KMS-11 (cell line): Measurements from ENCODE around the gene LDB3.
"Not testable (repeated sequence)": the region's sequence is repeated elsewhere in the genome, so short reads cannot be mapped to it uniquely, and the experiment has no call there.

ENCODE experiments used
- H2AFZ ChIP-seq: fragments of 200-600 bp; sonication (generic); 2 replicates; pipeline ENCODE4 v1.6.1; 2016; ENCODE audit warnings: antibody characterized with exemption, mixed run types, low read depth
- H3K27ac ChIP-seq: fragments of 200-600 bp; sonication (generic); 2 replicates; pipeline ENCODE4 v1.6.1; 2016; ENCODE audit warnings: mild to moderate bottlenecking, mixed run types
- H3K27me3 ChIP-seq: fragments of 200-600 bp; sonication (generic); 2 replicates; pipeline ENCODE4 v1.6.1; 2017; ENCODE audit warnings: mild to moderate bottlenecking, low read depth, mixed run types, moderate library complexity; ENCODE audit not compliant: insufficient read depth
- H3K36me3 ChIP-seq: fragments of 200-600 bp; sonication (generic); 2 replicates; pipeline ENCODE4 v1.6.1; 2017; ENCODE audit warnings: mild to moderate bottlenecking, mixed run types; ENCODE audit not compliant: insufficient read depth
- H3K4me1 ChIP-seq: fragments of 200-600 bp; sonication (generic); 2 replicates; pipeline ENCODE4 v1.6.1; 2016; ENCODE audit warnings: mild to moderate bottlenecking, low read depth, mixed run types; ENCODE audit not compliant: poor library complexity, severe bottlenecking
- H3K4me2 ChIP-seq: fragments of 200-600 bp; sonication (generic); 2 replicates; pipeline ENCODE4 v1.7.0; 2016; ENCODE audit warnings: mild to moderate bottlenecking, mixed run types
- H3K4me3 ChIP-seq: fragments of 200-600 bp; sonication (generic); IDR thresholded peaks from 2 replicates; pipeline ENCODE4 v1.6.1; 2017; ENCODE audit warnings: low read depth, low read length, mixed read lengths; ENCODE audit not compliant: insufficient read depth
- H3K79me2 ChIP-seq: fragments of 200-600 bp; sonication (generic); 2 replicates; pipeline ENCODE4 v1.6.1; 2016; ENCODE audit warnings: low read depth, mixed run types; ENCODE audit not compliant: insufficient read depth
- H3K9ac ChIP-seq: fragments of 200-600 bp; sonication (generic); 2 replicates; pipeline ENCODE4 v1.6.1; 2016; ENCODE audit warnings: mild to moderate bottlenecking, mixed run types
- H4K20me1 ChIP-seq: fragments of 200-600 bp; sonication (generic); 2 replicates; pipeline ENCODE4 v1.6.1; 2016; ENCODE audit warnings: mild to moderate bottlenecking, mixed run types; ENCODE audit not compliant: insufficient read depth
- TF ChIP-seq, protein P1 (sequence below): fragments of 200-600 bp; sonication (generic); conservative IDR thresholded peaks from 2 replicates; pipeline ENCODE4 v1.6.1; 2017; ENCODE audit warnings: low read depth, mild to moderate bottlenecking, antibody characterized with exemption, low read length, moderate library complexity, mixed read lengths

The LDB3 gene

DNA sequence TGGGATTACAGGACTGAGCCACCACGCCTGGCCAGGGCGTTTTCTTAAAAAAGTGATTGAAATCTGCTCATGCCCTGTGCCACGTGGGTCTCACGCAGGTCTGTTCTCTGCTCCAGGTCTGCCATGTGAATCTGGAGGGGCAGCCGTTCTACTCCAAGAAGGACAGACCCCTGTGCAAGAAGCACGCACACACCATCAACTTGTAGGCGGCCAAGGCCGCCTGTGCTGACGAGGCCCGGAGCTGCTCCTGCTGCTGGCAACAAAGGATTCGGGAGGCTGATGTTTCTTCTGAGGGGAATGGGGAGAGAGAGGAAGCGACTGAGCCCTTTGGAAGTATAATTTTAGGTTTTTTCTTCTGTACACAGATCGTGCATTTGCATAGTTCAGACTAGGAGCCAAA, 64.5 kb downstream of the LDB3 start:
- Histone ChIP-seq H3K27me3 (no peaks in the 10 kb centered on the region), H3K4me2 (no peak overlapping the region), H2AFZ (no peak overlapping the region), H3K9ac (no peak overlapping the region), H3K79me2 (no peaks in the 10 kb centered on the region), H4K20me1 (no peaks in the 10 kb centered on the region), H3K36me3 (no peaks in the 10 kb centered on the region), H3K27ac (no peak overlapping the region), H3K4me1 (no peaks in the 10 kb centered on the region), H3K4me3 (no peak overlapping the region)
- TF ChIP-seq, protein P1, sequence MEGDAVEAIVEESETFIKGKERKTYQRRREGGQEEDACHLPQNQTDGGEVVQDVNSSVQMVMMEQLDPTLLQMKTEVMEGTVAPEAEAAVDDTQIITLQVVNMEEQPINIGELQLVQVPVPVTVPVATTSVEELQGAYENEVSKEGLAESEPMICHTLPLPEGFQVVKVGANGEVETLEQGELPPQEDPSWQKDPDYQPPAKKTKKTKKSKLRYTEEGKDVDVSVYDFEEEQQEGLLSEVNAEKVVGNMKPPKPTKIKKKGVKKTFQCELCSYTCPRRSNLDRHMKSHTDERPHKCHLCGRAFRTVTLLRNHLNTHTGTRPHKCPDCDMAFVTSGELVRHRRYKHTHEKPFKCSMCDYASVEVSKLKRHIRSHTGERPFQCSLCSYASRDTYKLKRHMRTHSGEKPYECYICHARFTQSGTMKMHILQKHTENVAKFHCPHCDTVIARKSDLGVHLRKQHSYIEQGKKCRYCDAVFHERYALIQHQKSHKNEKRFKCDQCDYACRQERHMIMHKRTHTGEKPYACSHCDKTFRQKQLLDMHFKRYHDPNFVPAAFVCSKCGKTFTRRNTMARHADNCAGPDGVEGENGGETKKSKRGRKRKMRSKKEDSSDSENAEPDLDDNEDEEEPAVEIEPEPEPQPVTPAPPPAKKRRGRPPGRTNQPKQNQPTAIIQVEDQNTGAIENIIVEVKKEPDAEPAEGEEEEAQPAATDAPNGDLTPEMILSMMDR = no peak

- no peak overlapping the region for H3K9ac ChIP-seq
- no peak overlapping the region for H3K4me3 ChIP-seq
- no peaks in the 10 kb centered on the region for H3K27me3 ChIP-seq
- no peaks in the 10 kb centered on the region for H3K36me3 ChIP-seq
- no peak overlapping the region for H3K4me2 ChIP-seq
- no peaks in the 10 kb centered on the region for H4K20me1 ChIP-seq
- H2AFZ ChIP-seq = no peak overlapping the region
- no peak overlapping the region for H3K27ac ChIP-seq
- no peaks in the 10 kb centered on the region for H3K79me2 ChIP-seq
- no peaks in the 10 kb centered on the region for H3K4me1 ChIP-seq
- TF ChIP-seq, protein P1 = no peak
These were observed 65.0 kb downstream of the LDB3 start for GRCh38 chr10:86733260-86733671.

- Histone ChIP-seq H3K4me3 (no peak overlapping the region), H3K27ac (no peak overlapping the region), H3K36me3 (no peaks in the 10 kb centered on the region), H3K4me2 (no peak overlapping the region), H3K79me2 (no peaks in the 10 kb centered on the region), H3K4me1 (no peaks in the 10 kb centered on the region), H3K9ac (no peak overlapping the region), H3K27me3 (no peaks in the 10 kb centered on the region), H2AFZ (no peak overlapping the region), H4K20me1 (no peaks in the 10 kb centered on the region)
- TF ChIP-seq, protein P1 = no peak
These were observed 66.1 kb downstream of the LDB3 start for GRCh38 chr10:86734207-86734988.

DNA sequence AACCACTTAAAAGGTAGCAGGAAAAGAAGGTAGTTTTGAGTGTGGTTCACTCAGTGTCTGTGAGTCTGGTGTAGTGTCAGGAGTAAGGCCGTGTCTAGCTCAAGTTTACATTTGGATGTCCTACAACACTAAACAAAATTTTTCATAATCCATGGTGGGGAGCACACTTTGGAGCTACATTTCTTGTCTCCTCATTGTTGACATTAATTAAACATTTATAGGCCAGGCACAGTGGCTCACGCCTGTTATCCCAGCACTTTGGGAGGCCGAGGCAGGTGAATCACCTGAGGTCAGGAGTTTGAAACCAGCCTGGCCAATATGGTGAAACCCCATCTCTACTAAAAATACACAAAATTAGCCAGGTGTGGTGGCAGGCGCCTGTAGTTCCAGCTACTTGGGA, 67.0 kb downstream of the LDB3 start:
- not testable (repeated sequence) for H3K79me2 ChIP-seq

DNA sequence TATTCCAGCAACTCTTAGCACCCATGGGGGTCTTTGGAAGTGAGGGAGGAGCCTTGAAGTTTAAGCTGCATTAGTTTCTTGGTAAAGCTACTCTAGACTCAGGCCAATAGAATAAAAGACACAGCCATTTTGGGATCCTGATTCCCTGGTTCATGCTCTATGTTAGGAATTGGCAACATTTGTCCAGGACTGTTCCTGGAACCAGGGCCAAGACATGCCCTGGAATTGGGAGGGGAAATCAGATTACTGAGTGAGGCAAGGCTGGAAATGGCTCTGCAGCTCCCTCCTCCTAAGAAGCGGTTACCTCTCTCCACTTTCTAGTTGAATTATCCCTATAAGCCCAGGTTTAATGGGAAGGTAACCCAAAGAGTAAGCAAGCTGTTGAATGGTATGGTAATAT, 73.9 kb downstream of the LDB3 start:
- no peak overlapping the region for H3K4me3 ChIP-seq
- TF ChIP-seq, protein P1 = no peak
- no peak overlapping the region for H3K4me2 ChIP-seq
- no peak overlapping the region for H3K9ac ChIP-seq
- H2AFZ ChIP-seq = no peak overlapping the region
- H3K4me1 ChIP-seq = no peaks in the 10 kb centered on the region
- no peaks in the 10 kb centered on the region for H3K79me2 ChIP-seq
- no peaks in the 10 kb centered on the region for H4K20me1 ChIP-seq
- H3K27me3 ChIP-seq = no peaks in the 10 kb centered on the region
- no peak overlapping the region for H3K27ac ChIP-seq
- no peaks in the 10 kb centered on the region for H3K36me3 ChIP-seq

More for the DNA sequence above, 67.0 kb downstream of the LDB3 start:
- H3K9ac ChIP-seq, H3K4me3 ChIP-seq, H4K20me1 ChIP-seq, H2AFZ ChIP-seq, H3K27ac ChIP-seq, H3K4me2 ChIP-seq, H3K4me1 ChIP-seq, H3K27me3 ChIP-seq, H3K36me3 ChIP-seq: not testable (repeated sequence)
